K562 (cell line): Measurements from ENCODE around the gene CLIC5.

Experiments used
- CCAR2 ChIP-seq: fragments of 200-400 bp; formaldehyde crosslinking; IDR thresholded peaks from 2 replicates; pipeline ENCODE4 v1.6.1; 2017; ENCODE audit warnings: mild to moderate bottlenecking, low read depth, low read length
- LEF1 ChIP-seq: fragments of 450-650 bp; IDR thresholded peaks from 2 replicates; pipeline ENCODE4 v1.6.1; 2016; ENCODE audit warnings: mild to moderate bottlenecking
- SP2 ChIP-seq: IDR thresholded peaks from 2 replicates; pipeline ENCODE4 v1.6.1; 2011; ENCODE audit warnings: mild to moderate bottlenecking, low read depth, low read length, moderate library complexity; ENCODE audit not compliant: poor library complexity, severe bottlenecking; ENCODE audit errors: extremely low read depth
- SREBF1 ChIP-seq: fragments of 150-350 bp; IDR thresholded peaks from 2 replicates; pipeline ENCODE4 v1.6.1; 2014; ENCODE audit warnings: antibody characterized with exemption, low read depth, low read length, borderline replicate concordance
- ZNF274 ChIP-seq: IDR thresholded peaks from 2 replicates; pipeline ENCODE4 v1.6.1; 2011; ENCODE audit warnings: low read depth, mild to moderate bottlenecking, low read length, moderate library complexity, borderline replicate concordance
- TF ChIP-seq, protein P1 (sequence below), 2 experiments: IDR thresholded peaks; 2 replicates each; pipeline ENCODE4 v1.6.1; 2011; ENCODE audit warnings: borderline replicate concordance in 1 of 2, control low read depth in 1 of 2, low read depth in 1 of 2, low read length in 1 of 2, mild to moderate bottlenecking in 1 of 2, mixed read lengths in 1 of 2, moderate library complexity in 1 of 2; ENCODE audit not compliant: insufficient read depth in 1 of 2, insufficient read length in 1 of 2, poor library complexity in 1 of 2, severe bottlenecking in 1 of 2; ENCODE audit errors: extremely low read depth in 1 of 2

DNA sequence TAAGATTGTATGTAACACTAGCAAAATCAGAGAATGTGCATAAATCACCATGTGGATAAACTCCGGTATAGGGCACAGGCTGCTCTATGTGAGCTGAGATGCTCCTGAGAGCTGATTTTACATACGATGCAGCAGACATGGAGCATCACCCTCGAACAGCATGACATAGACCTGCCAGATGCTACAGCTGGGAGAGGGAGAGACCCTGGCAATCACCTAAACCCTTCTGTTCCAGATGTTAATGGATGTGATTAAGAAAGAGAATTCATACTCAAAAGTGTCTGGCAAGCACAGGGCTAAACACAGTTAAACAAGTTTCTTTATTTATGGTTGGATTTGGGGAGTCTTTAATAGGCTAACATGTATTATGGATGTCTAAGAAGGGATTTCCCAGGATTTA, 157.0 kb downstream of the CLIC5 start:
- no peak for TF ChIP-seq LEF1
- TF ChIP-seq, protein P1, sequence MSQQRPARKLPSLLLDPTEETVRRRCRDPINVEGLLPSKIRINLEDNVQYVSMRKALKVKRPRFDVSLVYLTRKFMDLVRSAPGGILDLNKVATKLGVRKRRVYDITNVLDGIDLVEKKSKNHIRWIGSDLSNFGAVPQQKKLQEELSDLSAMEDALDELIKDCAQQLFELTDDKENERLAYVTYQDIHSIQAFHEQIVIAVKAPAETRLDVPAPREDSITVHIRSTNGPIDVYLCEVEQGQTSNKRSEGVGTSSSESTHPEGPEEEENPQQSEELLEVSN (IDR thresholded peaks at IDR 0.05; ENCODE audit: borderline replicate concordance in 1 of 2, extremely low read depth in 1 of 2, insufficient read depth in 1 of 2, insufficient read length in 1 of 2, low read depth in 1 of 2, low read length in 1 of 2, poor library complexity in 1 of 2, severe bottlenecking in 1 of 2), result no peak
- no peak for TF ChIP-seq CCAR2
- TF ChIP-seq SP2, result no peak
- TF ChIP-seq SREBF1, result no peak
- no peak for TF ChIP-seq ZNF274
